Left ventricle myocardium inferior (tissue), 1 donor: ENCODE measurements around the gene PCDHA10. TPM values are rescaled to one million over a fixed set of nuclear protein-coding genes. Genes with fewer than 3 reads are reported as not detected.
"Not testable (repeated sequence)": the region's sequence is repeated elsewhere in the genome, so short reads cannot be mapped to it uniquely, and the experiment has no call there.

ENCODE experiments used
- DNase-seq: peaks from one replicate; pipeline ENCODE4 v3.0.0-alpha.2; 2020
- H3K27ac ChIP-seq: fragments of 200-600 bp; replicated peaks from 2 replicates; pipeline ENCODE4 v1.8.0; 2021
- H3K27me3 ChIP-seq: fragments of 200-600 bp; 2 replicates; pipeline ENCODE4 v1.8.0; 2021; ENCODE audit warnings: low read depth
- H3K36me3 ChIP-seq: fragments of 200-600 bp; 2 replicates; pipeline ENCODE4 v1.8.0; 2021
- H3K4me1 ChIP-seq: fragments of 200-600 bp; 2 replicates; pipeline ENCODE4 v1.8.0; 2021
- H3K4me3 ChIP-seq: fragments of 200-600 bp; 2 replicates; pipeline ENCODE4 v1.8.0; 2021; ENCODE audit warnings: mild to moderate bottlenecking, moderate library complexity
- H3K9me3 ChIP-seq: fragments of 200-600 bp; replicated peaks from 2 replicates; pipeline ENCODE4 v1.8.0; 2021
- CTCF ChIP-seq: fragments of 200-600 bp; IDR thresholded peaks from 2 replicates; pipeline ENCODE4 v1.8.0; 2021; ENCODE audit warnings: antibody characterized with exemption, mild to moderate bottlenecking, borderline replicate concordance
- intact Hi-C: fragments of 100-400 bp; cut with micrococcal nuclease; formaldehyde crosslinking; loops from one replicate; pipeline ENCODE4 v1.11.0; 2022
- total RNA-seq: library from RNA; stranded (reverse); fragmentation: NEBNext Ultra II Directional; extraction: Animal tissue kit (Norgen Biotek cat#: 25700); gene quantifications from one replicate; pipeline ENCODE4 v1.2.1, GENCODE V29; 2021
- donor health status: DM: no; HTN: yes; CAD: no; lungs with severe emphysema.

The PCDHA10 gene
- total RNA-seq, 1 donor from 2014 or later = 0.05 TPM

- no peak for TF ChIP-seq CTCF
- H3K4me1 ChIP-seq = no peaks in the 10 kb centered on the region
- no peaks in the 10 kb centered on the region for H3K36me3 ChIP-seq
- peaks cover 93% of the 10 kb centered on the region for H3K27me3 ChIP-seq
- H3K9me3 ChIP-seq = peaks cover 59% of the 10 kb centered on the region
- intact Hi-C loops = no loop called here
- no peak overlapping the region for H3K27ac ChIP-seq
- DNase-seq = no peak
- H3K4me3 ChIP-seq = no peak overlapping the region
Observed at GRCh38 chr5:140828362-140828737, 27.3 kb upstream of the PCDHA10 start.

- intact Hi-C loops, H3K36me3 ChIP-seq, H3K4me3 ChIP-seq, H3K27ac ChIP-seq, H3K4me1 ChIP-seq, DNase-seq: not testable (repeated sequence)
- H3K9me3 ChIP-seq = peaks cover 59% of the 10 kb centered on the region
- peaks cover 92% of the 10 kb centered on the region for H3K27me3 ChIP-seq
Observed at GRCh38 chr5:140829511-140830501, 25.9 kb upstream of the PCDHA10 start.

GRCh38 chr5:140833993-140834392 is 21.7 kb upstream of the PCDHA10 start, which contains the start of gene PCDHA7:
TSS of gene PCDHA7 (plus strand) at chr5:140834269. CDS start at chr5:140834384, 115 bp downstream.
- no peak for TF ChIP-seq CTCF
- peaks cover 57% of the 10 kb centered on the region for H3K9me3 ChIP-seq
- H3K27ac ChIP-seq = no peak within 1 kb of the TSS
- peak within 1 kb of the TSS; percentile 27 for H3K4me3 ChIP-seq
- no peaks in the 10 kb centered on the region for H3K36me3 ChIP-seq
- DNase-seq = no peak
- H3K4me1 ChIP-seq = no peaks in the 10 kb centered on the region
- intact Hi-C loops = no loop called here
- peaks cover 86% of the 10 kb centered on the region for H3K27me3 ChIP-seq

DNA sequence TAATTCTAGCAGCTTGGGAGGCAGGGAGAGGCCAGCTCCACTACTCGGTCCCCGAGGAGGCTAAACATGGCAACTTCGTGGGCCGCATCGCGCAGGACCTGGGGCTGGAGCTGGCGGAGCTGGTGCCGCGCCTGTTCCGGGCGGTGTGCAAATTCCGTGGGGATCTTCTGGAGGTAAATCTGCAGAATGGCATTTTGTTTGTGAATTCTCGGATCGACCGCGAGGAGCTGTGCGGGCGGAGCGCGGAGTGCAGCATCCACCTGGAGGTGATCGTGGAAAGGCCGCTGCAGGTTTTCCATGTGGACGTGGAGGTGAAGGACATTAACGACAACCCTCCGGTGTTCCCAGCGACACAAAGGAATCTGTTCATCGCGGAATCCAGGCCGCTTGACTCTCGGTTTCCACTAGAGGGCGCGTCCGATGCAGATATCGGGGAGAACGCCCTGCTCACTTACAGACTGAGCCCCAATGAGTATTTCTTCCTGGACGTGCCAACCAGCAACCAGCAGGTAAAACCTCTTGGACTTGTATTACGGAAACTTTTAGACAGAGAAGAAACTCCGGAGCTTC is 21.2 kb upstream of the PCDHA10 start:
- H3K36me3 ChIP-seq, intact Hi-C loops, H3K27ac ChIP-seq, DNase-seq, H3K4me1 ChIP-seq: not testable (repeated sequence)
- H3K27me3 ChIP-seq = peaks cover 86% of the 10 kb centered on the region
- peak overlapping the region; percentile 27 for H3K4me3 ChIP-seq
- H3K9me3 ChIP-seq = peaks cover 52% of the 10 kb centered on the region

DNA sequence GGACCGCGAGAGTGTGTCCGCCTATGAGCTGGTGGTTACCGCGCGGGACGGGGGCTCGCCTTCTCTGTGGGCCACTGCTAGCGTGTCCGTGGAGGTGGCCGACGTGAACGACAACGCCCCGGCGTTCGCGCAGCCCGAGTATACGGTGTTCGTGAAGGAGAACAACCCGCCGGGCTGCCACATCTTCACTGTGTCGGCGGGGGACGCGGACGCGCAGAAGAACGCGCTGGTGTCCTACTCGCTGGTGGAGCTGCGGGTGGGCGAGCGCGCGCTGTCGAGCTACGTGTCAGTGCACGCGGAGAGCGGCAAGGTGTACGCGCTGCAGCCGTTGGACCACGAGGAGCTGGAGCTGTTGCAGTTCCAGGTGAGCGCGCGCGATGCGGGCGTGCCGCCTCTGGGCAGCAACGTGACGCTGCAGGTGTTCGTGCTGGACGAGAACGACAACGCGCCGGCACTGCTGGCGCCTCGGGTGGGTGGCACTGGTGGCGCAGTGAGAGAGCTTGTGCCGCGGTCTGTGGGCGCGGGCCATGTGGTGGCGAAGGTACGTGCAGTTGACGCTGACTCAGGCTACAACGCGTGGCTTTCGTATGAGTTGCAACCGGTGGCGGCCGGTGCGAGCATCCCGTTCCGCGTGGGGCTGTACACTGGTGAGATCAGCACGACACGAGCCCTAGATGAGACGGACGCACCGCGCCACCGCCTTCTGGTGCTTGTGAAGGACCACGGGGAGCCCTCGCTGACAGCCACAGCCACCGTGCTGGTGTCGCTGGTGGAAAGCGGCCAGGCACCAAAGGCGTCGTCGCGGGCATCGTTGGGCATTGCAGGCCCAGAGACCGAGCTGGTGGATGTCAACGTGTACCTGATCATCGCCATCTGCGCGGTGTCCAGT is 19.8 kb upstream of the PCDHA10 start:
- no peak for DNase-seq
- Histone ChIP-seq H3K9me3 (peaks cover 50% of the 10 kb centered on the region), H3K4me1 (no peaks in the 10 kb centered on the region), H3K27me3 (peaks cover 81% of the 10 kb centered on the region), H3K4me3 (no peak overlapping the region), H3K36me3 (no peaks in the 10 kb centered on the region), H3K27ac (no peak overlapping the region)
- intact Hi-C loops = no loop called here
- no peak for TF ChIP-seq CTCF
